Loucy (cell line): ENCODE data around the gene NPY.

Experiments
- H2AFZ ChIP-seq: fragments of 200-600 bp; sonication (generic); 2 replicates; pipeline ENCODE4 v1.6.0; 2016; ENCODE audit warnings: antibody characterized with exemption, mild to moderate bottlenecking, low read length, moderate library complexity
- H3F3A ChIP-seq: fragments of 200-600 bp; 2 replicates; pipeline ENCODE4 v1.6.0; 2016; ENCODE audit warnings: antibody characterized with exemption, low read depth, mild to moderate bottlenecking
- H3K27me3 ChIP-seq: fragments of 200-600 bp; sonication (generic); 2 replicates; pipeline ENCODE4 v1.6.1; 2014; ENCODE audit warnings: low read length, mild to moderate bottlenecking; ENCODE audit not compliant: insufficient read depth, poor library complexity, severe bottlenecking
- H3K36me3 ChIP-seq: fragments of 200-600 bp; sonication (generic); 2 replicates; pipeline ENCODE4 v1.6.1; 2016; ENCODE audit warnings: low read length; ENCODE audit not compliant: insufficient read depth
- H3K4me1 ChIP-seq: fragments of 200-600 bp; sonication (generic); 2 replicates; pipeline ENCODE4 v1.5.1; 2014; ENCODE audit warnings: low read length, mild to moderate bottlenecking; ENCODE audit not compliant: insufficient read depth, poor library complexity, severe bottlenecking
- H3K4me2 ChIP-seq: fragments of 200-600 bp; sonication (generic); 2 replicates; pipeline ENCODE4 v1.6.0; 2014; ENCODE audit warnings: antibody characterized with exemption, low read length, low read depth, mild to moderate bottlenecking; ENCODE audit not compliant: poor library complexity, severe bottlenecking
- H3K4me3 ChIP-seq: fragments of 200-600 bp; sonication (generic); 2 replicates; pipeline ENCODE4 v1.5.1; 2014; ENCODE audit warnings: low read length, mild to moderate bottlenecking, mixed read lengths; ENCODE audit not compliant: poor library complexity, severe bottlenecking
- H3K79me2 ChIP-seq: fragments of 200-600 bp; sonication (generic); 2 replicates; pipeline ENCODE4 v1.6.1; 2014; ENCODE audit warnings: low read length; ENCODE audit not compliant: insufficient read depth
- H3K9ac ChIP-seq: fragments of 200-600 bp; sonication (generic); 2 replicates; pipeline ENCODE4 v1.6.0; 2014; ENCODE audit warnings: mild to moderate bottlenecking, low read depth, low read length, moderate library complexity; ENCODE audit not compliant: poor library complexity, severe bottlenecking
- H3K9me2 ChIP-seq: fragments of 200-600 bp; sonication (generic); replicated peaks from 2 replicates; pipeline ENCODE4 v1.6.1; 2016; ENCODE audit warnings: low read depth, low read length, mixed read lengths
- H3K9me3 ChIP-seq: fragments of 200-600 bp; sonication (generic); 2 replicates; pipeline ENCODE4 v1.6.1; 2014; ENCODE audit warnings: mild to moderate bottlenecking, antibody characterized with exemption, low read length, low read depth; ENCODE audit not compliant: insufficient read depth
- H4K20me1 ChIP-seq: fragments of 200-600 bp; sonication (generic); 2 replicates; pipeline ENCODE4 v1.6.0; 2014; ENCODE audit warnings: antibody characterized with exemption, low read length, mild to moderate bottlenecking; ENCODE audit not compliant: insufficient read depth, poor library complexity, severe bottlenecking
- CTCF ChIP-seq: fragments of 200-600 bp; sonication (generic); conservative IDR thresholded peaks from 2 replicates; pipeline ENCODE4 v1.5.1; 2014; ENCODE audit warnings: mild to moderate bottlenecking, antibody characterized with exemption, low read length
- EZH2phosphoT487 ChIP-seq: fragments of 200-600 bp; IDR thresholded peaks from 2 replicates; pipeline ENCODE4 v1.6.1; 2018; ENCODE audit warnings: antibody characterized with exemption, mild to moderate bottlenecking, moderate library complexity, borderline replicate concordance

Gene NPY

GRCh38 chr7:24313777-24314176, 29.8 kb downstream of the NPY start:
- Histone ChIP-seq H3K9me3 (no peaks in the 10 kb centered on the region), H3K79me2 (no peaks in the 10 kb centered on the region), H3K36me3 (no peaks in the 10 kb centered on the region), H3K27me3 (no peaks in the 10 kb centered on the region), H2AFZ (no peak overlapping the region), H3K4me3 (no peak overlapping the region), H3K4me2 (no peak overlapping the region), H3F3A (no peaks in the 10 kb centered on the region), H3K9ac (no peak overlapping the region), H3K4me1 (no peaks in the 10 kb centered on the region), H3K9me2 (no peaks in the 10 kb centered on the region), H4K20me1 (no peaks in the 10 kb centered on the region)
- TF ChIP-seq CTCF (no peak), EZH2phosphoT487 (no peak)

GRCh38 chr7:24316340-24316739, 32.4 kb downstream of the NPY start:
- Histone ChIP-seq H3K79me2 (no peaks in the 10 kb centered on the region), H3K4me3 (no peak overlapping the region), H2AFZ (no peak overlapping the region), H3K4me2 (no peak overlapping the region), H3K4me1 (no peaks in the 10 kb centered on the region), H3K36me3 (no peaks in the 10 kb centered on the region), H3K9me2 (no peaks in the 10 kb centered on the region), H3K9ac (no peak overlapping the region), H3K9me3 (no peaks in the 10 kb centered on the region), H3F3A (no peaks in the 10 kb centered on the region), H4K20me1 (no peaks in the 10 kb centered on the region), H3K27me3 (no peaks in the 10 kb centered on the region)
- TF ChIP-seq CTCF (no peak), EZH2phosphoT487 (no peak)

GRCh38 chr7:24318326-24318725, 34.3 kb downstream of the NPY start:
- no peaks in the 10 kb centered on the region for H3F3A ChIP-seq
- no peaks in the 10 kb centered on the region for H3K27me3 ChIP-seq
- H3K4me3 ChIP-seq = no peak overlapping the region
- no peak overlapping the region for H3K4me2 ChIP-seq
- no peaks in the 10 kb centered on the region for H4K20me1 ChIP-seq
- no peaks in the 10 kb centered on the region for H3K36me3 ChIP-seq
- H3K4me1 ChIP-seq = no peaks in the 10 kb centered on the region
- H3K79me2 ChIP-seq = no peaks in the 10 kb centered on the region
- no peaks in the 10 kb centered on the region for H3K9me2 ChIP-seq
- H3K9me3 ChIP-seq = no peaks in the 10 kb centered on the region
- TF ChIP-seq EZH2phosphoT487 (no peak), CTCF (peak; percentile 70)
- H2AFZ ChIP-seq = no peak overlapping the region
- H3K9ac ChIP-seq = no peak overlapping the region
